ENCODE data around the gene ANK2. TPM values are rescaled to one million over a fixed set of nuclear protein-coding genes. Genes with fewer than 3 reads are reported as not detected.

The ANK2 gene
- total RNA-seq, 6 experiments from 2014 or later = 1.4 to 9.0 (median 2.3) TPM

DNA sequence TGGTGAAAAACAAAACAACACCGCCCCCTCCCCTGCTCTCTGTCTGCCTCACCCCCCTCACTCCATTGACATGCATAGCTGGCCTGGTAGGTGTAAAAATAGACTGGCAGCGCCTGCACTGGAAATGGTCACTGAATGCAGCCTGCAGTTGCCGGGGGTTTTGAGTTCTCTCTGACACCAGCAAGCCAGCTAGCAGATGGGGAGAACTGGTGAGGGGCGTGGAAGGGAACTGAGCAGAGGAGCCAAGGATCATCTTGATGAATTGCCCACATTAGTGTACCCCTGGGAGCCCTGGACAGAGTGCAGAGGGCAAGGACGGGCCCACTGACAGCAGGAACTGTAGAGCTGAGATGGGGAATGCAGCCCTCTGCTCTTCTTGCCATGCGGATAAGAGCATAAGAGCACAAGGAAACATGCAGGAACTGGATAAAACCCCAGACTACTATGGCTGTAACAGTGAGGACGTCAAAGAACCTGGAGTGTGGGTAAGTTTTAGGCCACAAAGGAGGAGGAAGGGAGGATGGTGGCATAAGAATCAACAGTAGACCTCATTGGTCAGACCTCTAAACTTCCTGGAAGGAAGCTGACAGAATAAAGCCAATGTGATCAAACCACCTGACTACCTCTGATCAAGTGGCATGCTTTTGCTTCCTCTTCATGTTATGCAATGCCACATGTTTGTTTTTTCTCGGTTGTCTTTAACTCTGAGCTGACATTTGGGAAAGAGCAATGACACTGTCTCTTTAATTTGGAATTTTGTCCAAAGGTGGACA, 96.3 kb downstream of the ANK2 start:
- Mint-ChIP-seq H3K9me3 (no peaks in the 10 kb centered on the region), H3K4me1 (ENCODE audit: low read depth) (peaks cover 20% of the 10 kb centered on the region)

DNA sequence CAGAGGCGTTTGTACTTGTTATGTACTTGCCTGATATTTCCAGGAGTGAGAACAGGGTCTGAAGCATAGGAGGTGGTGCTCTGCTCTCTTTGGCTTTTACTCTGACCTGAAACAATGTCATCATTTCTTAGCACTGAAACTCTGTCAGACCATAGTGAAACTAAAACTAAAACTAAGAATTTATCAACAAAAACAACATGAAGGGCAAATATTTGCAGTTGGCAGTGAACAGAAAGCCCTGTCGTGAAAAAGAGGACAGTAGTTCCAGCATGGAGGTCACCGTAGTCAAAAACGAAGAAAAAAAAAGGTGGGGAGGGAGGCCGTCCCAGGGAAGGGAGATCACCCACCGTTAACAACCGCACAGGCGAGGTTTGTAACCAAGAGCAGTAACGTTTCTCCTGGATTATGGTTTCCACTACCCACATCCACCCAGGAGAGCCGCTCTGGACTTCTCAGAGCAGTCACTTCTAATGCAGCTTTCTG, 97.5 kb downstream of the ANK2 start:
- Mint-ChIP-seq H3K36me3 (ENCODE audit: low read depth) (no peaks in the 10 kb centered on the region), H3K27me3 (ENCODE audit: insufficient read depth) (peaks cover 2% of the 10 kb centered on the region; the same call in 1 of the 2 replicates), H3K4me3 (peak overlapping the region; percentile 66), H3K4me1 (ENCODE audit: low read depth) (peaks cover 10% of the 10 kb centered on the region), H3K27ac (no peak overlapping the region), H3K9me3 (no peaks in the 10 kb centered on the region)
- TF ChIP-seq, protein P1, sequence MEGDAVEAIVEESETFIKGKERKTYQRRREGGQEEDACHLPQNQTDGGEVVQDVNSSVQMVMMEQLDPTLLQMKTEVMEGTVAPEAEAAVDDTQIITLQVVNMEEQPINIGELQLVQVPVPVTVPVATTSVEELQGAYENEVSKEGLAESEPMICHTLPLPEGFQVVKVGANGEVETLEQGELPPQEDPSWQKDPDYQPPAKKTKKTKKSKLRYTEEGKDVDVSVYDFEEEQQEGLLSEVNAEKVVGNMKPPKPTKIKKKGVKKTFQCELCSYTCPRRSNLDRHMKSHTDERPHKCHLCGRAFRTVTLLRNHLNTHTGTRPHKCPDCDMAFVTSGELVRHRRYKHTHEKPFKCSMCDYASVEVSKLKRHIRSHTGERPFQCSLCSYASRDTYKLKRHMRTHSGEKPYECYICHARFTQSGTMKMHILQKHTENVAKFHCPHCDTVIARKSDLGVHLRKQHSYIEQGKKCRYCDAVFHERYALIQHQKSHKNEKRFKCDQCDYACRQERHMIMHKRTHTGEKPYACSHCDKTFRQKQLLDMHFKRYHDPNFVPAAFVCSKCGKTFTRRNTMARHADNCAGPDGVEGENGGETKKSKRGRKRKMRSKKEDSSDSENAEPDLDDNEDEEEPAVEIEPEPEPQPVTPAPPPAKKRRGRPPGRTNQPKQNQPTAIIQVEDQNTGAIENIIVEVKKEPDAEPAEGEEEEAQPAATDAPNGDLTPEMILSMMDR (IDR thresholded peaks at IDR 0.05) = no peak
- no peak for DNase-seq

More for the DNA sequence above, 96.3 kb downstream of the ANK2 start:
- H3K27me3 Mint-ChIP-seq (ENCODE audit: insufficient read depth) = peaks cover 2% of the 10 kb centered on the region; the same call in 1 of the 2 replicates
- no peak overlapping the region for H3K27ac Mint-ChIP-seq
- TF ChIP-seq, protein P1 (IDR thresholded peaks at IDR 0.05) = no peak
- DNase-seq = no peak
- H3K36me3 Mint-ChIP-seq (ENCODE audit: low read depth) = no peaks in the 10 kb centered on the region
- H3K4me3 Mint-ChIP-seq = no peak overlapping the region

DNA sequence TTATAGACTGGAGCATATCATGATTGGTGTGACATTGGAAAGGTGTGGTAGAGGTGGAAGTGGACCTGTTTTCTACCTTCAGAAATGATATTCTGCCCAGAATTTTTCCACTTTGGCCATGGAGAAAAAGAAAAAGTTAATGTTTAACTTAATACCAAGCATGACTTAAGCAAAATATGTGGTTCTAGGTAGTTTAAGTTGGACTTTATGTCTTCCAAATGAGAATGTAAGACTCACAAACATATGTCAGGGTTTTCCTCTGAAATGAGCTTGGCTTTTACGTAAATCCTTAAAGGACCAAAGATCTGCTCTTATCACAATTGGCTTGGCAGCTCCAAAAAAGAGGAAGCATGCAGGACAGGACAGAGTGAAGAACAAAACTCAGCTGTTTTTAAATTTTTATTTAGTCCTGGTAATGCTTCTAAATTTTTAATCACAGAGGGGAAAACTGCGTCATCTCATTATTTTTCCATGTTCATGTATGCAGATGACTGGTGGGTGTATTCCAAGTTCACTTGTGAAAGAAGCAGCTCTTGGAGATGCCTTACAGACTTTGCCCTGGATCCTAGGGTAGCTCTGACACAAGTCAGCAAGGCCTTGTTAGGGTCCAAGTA, 98.2 kb downstream of the ANK2 start:
- TF ChIP-seq, protein P1 (IDR thresholded peaks at IDR 0.05) = no peak
- no peaks in the 10 kb centered on the region for H3K36me3 Mint-ChIP-seq (ENCODE audit: low read depth)
- no peak for DNase-seq
- no peaks in the 10 kb centered on the region for H3K9me3 Mint-ChIP-seq
- H3K27ac Mint-ChIP-seq = no peak overlapping the region
- H3K4me3 Mint-ChIP-seq = no peak overlapping the region
- 0 out of 2 replicates have a peak, but pooled peaks cover 5% of the 10 kb centered on the region for H3K4me1 Mint-ChIP-seq (ENCODE audit: low read depth)
- peaks cover 2% of the 10 kb centered on the region; the same call in 1 of the 2 replicates for H3K27me3 Mint-ChIP-seq (ENCODE audit: insufficient read depth)

DNA sequence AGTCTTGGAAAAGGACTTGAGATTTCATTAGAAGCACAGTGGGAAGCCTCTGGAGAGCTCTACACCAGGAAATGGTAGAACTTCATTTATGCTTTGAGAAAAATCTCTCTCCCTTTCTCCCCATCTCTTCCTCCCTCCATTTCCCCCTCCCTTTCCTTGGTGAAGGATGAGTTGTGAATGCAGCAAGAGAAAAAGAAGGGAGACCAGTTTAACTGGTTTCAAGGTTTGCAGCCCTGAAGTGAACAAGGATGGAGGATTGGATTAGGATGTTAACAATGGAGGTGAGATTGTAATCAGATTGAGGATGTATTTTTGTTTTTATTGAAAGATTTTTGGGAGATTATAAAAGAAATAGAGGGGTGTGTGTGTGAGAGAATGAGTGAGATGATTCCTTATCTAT, 99.5 kb downstream of the ANK2 start:
- H3K27me3 Mint-ChIP-seq (ENCODE audit: insufficient read depth) = peaks cover 2% of the 10 kb centered on the region; the same call in 1 of the 2 replicates
- no peak overlapping the region for H3K27ac Mint-ChIP-seq
- TF ChIP-seq, protein P1 (IDR thresholded peaks at IDR 0.05) = no peak
- H3K4me1 Mint-ChIP-seq (ENCODE audit: low read depth) = 0 out of 2 replicates have a peak, but pooled peaks cover 5% of the 10 kb centered on the region
- H3K4me3 Mint-ChIP-seq = no peak overlapping the region
- H3K9me3 Mint-ChIP-seq = no peaks in the 10 kb centered on the region
- DNase-seq = no peak
- no peaks in the 10 kb centered on the region for H3K36me3 Mint-ChIP-seq (ENCODE audit: low read depth)

DNA sequence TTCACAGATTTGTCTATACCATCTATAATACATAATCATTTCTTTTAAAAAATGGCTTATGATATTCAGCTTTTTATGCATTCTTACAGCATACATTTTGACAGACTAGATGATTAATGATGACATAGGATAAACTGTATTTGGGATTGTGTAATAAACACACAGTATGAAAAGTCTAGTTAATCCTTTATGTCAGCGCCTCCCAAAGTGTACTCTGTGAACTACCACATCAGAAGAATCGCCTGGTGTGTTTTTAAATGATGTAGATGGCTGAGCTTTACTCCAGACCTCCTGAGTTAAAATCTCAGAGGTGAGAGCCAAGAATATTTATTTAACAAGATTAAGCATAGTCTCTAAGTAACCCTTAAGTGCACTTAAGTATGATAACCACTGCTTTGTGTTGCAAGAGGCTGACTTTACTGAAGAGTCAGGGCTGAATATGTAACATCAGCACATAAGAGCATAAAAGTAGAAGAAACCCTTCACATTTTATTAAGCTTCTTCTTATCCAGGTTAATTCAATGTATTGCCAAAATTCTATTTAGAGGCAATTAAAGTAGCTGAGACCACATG, 104.2 kb downstream of the ANK2 start:
- DNase-seq = no peak

More for the DNA sequence above, 104.2 kb downstream of the ANK2 start:
- H3K4me1 Mint-ChIP-seq (ENCODE audit: low read depth) = no peaks in the 10 kb centered on the region
- TF ChIP-seq, protein P1 (IDR thresholded peaks at IDR 0.05) = no peak
- H3K27ac Mint-ChIP-seq = no peak overlapping the region
- H3K4me3 Mint-ChIP-seq = no peak overlapping the region
- no peaks in the 10 kb centered on the region for H3K36me3 Mint-ChIP-seq (ENCODE audit: low read depth)
- H3K9me3 Mint-ChIP-seq = no peaks in the 10 kb centered on the region
- no peaks in the 10 kb centered on the region for H3K27me3 Mint-ChIP-seq (ENCODE audit: insufficient read depth)
